Measurements from ENCODE around the gene NPM3.

- TF ChIP-seq CTCF (IDR thresholded peaks at IDR 0.05; ENCODE audit: low read length), result no peak
- TF ChIP-seq EZH2phosphoT487 (IDR thresholded peaks at IDR 0.05; ENCODE audit: low read length), result no peak
These were observed 46.5 kb upstream of the NPM3 start for GRCh38 chr10:101829561-101830315.
